Neuron (in vitro differentiated cells): ENCODE results near the gene DCAF12L1.

Source experiments
- H2AFZ ChIP-seq: one replicate; pipeline ENCODE4 v1.6.1; 2013; ENCODE audit warnings: low read depth, mild to moderate bottlenecking, inconsistent platforms, low read length, moderate library complexity
- H3K27me3 ChIP-seq: one replicate; pipeline ENCODE4 v1.6.1; 2013; ENCODE audit warnings: low read length; ENCODE audit not compliant: insufficient read depth
- H3K36me3 ChIP-seq: one replicate; pipeline ENCODE4 v1.6.1; 2013; ENCODE audit warnings: low read length; ENCODE audit not compliant: insufficient read depth
- H3K4me1 ChIP-seq: one replicate; pipeline ENCODE4 v1.6.1; 2013; ENCODE audit warnings: low read length; ENCODE audit not compliant: insufficient read depth
- H3K4me3 ChIP-seq: 2 replicates; pipeline ENCODE4 v1.5.1; 2013; ENCODE audit warnings: mild to moderate bottlenecking, low read length, moderate library complexity
- H3K9me3 ChIP-seq: one replicate; pipeline ENCODE4 v1.6.1; 2013; ENCODE audit warnings: low read length

The DCAF12L1 gene

GRCh38 chrX:126552313-126553022, at the start of gene DCAF12L1:
Gene DCAF12L1 (minus strand): TSS chrX:126552814. CDS start chrX:126552608, 206 bp downstream.
- Histone ChIP-seq H3K27me3 (no peaks in the 10 kb centered on the region), H3K4me3 (no peak within 1 kb of the TSS), H3K9me3 (no peaks in the 10 kb centered on the region), H3K4me1 (no peaks in the 10 kb centered on the region), H3K36me3 (no peaks in the 10 kb centered on the region), H2AFZ (no peak within 1 kb of the TSS)

- no peaks in the 10 kb centered on the region for H3K36me3 ChIP-seq
- H2AFZ ChIP-seq = no peak overlapping the region
- no peaks in the 10 kb centered on the region for H3K4me1 ChIP-seq
- no peak overlapping the region for H3K4me3 ChIP-seq
- H3K9me3 ChIP-seq = no peaks in the 10 kb centered on the region
- no peaks in the 10 kb centered on the region for H3K27me3 ChIP-seq
These were observed 28.3 kb upstream of the DCAF12L1 start for GRCh38 chrX:126580877-126581276.

- H3K36me3 ChIP-seq = no peaks in the 10 kb centered on the region
- no peaks in the 10 kb centered on the region for H3K9me3 ChIP-seq
- H3K4me3 ChIP-seq = no peak overlapping the region
- no peaks in the 10 kb centered on the region for H3K27me3 ChIP-seq
- no peaks in the 10 kb centered on the region for H3K4me1 ChIP-seq
- no peak overlapping the region for H2AFZ ChIP-seq
These were observed 23.3 kb upstream of the DCAF12L1 start for GRCh38 chrX:126575911-126576310.

GRCh38 chrX:126557151-126557550, 4.5 kb upstream of the DCAF12L1 start:
- Histone ChIP-seq H3K4me1 (no peaks in the 10 kb centered on the region), H3K9me3 (no peaks in the 10 kb centered on the region), H2AFZ (no peak overlapping the region), H3K4me3 (no peak overlapping the region), H3K27me3 (no peaks in the 10 kb centered on the region), H3K36me3 (no peaks in the 10 kb centered on the region)

- Histone ChIP-seq H3K4me3 (no peak overlapping the region), H3K36me3 (no peaks in the 10 kb centered on the region), H2AFZ (no peak overlapping the region), H3K27me3 (no peaks in the 10 kb centered on the region), H3K9me3 (no peaks in the 10 kb centered on the region), H3K4me1 (no peaks in the 10 kb centered on the region)
These were observed 795 bp downstream of the DCAF12L1 start for GRCh38 chrX:126551725-126552312.

- Histone ChIP-seq H3K36me3 (no peaks in the 10 kb centered on the region), H3K4me3 (no peak overlapping the region), H2AFZ (no peak overlapping the region), H3K9me3 (no peaks in the 10 kb centered on the region), H3K27me3 (no peaks in the 10 kb centered on the region), H3K4me1 (no peaks in the 10 kb centered on the region)
These were observed 1.3 kb downstream of the DCAF12L1 start for GRCh38 chrX:126551306-126551705.

- no peaks in the 10 kb centered on the region for H3K27me3 ChIP-seq
- H3K9me3 ChIP-seq = no peaks in the 10 kb centered on the region
- H2AFZ ChIP-seq = no peak overlapping the region
- no peaks in the 10 kb centered on the region for H3K4me1 ChIP-seq
- no peaks in the 10 kb centered on the region for H3K36me3 ChIP-seq
- H3K4me3 ChIP-seq = no peak overlapping the region
These were observed 1.8 kb downstream of the DCAF12L1 start for GRCh38 chrX:126550816-126551215.

- Histone ChIP-seq H3K36me3 (no peaks in the 10 kb centered on the region), H3K4me1 (no peaks in the 10 kb centered on the region), H3K27me3 (no peaks in the 10 kb centered on the region), H2AFZ (no peak overlapping the region), H3K4me3 (no peak overlapping the region), H3K9me3 (no peaks in the 10 kb centered on the region)
These were observed 42.7 kb downstream of the DCAF12L1 start for GRCh38 chrX:126509923-126510322.
